Glutamatergic neuron (in vitro differentiated cells): ENCODE measurements around the gene COX6B2. TPM values are rescaled to one million over a fixed set of nuclear protein-coding genes. Genes with fewer than 3 reads are reported as not detected.

Experiments
- DNase-seq: peaks from one replicate; pipeline ENCODE4 v3.0.0; 2022
- H3K27ac Mint-ChIP-seq: one replicate; pipeline ENCODE4 v1.8.0; 2020; ENCODE audit warnings: mild to moderate bottlenecking, mixed read lengths, inconsistent platforms; ENCODE audit not compliant: unreplicated experiment
- H3K27me3 Mint-ChIP-seq: one replicate; pipeline ENCODE4 v1.8.0; 2020; ENCODE audit warnings: mild to moderate bottlenecking, moderate library complexity, mixed read lengths, inconsistent platforms; ENCODE audit not compliant: unreplicated experiment
- H3K36me3 Mint-ChIP-seq: one replicate; pipeline ENCODE4 v1.8.0; 2020; ENCODE audit warnings: mild to moderate bottlenecking, mixed read lengths, inconsistent platforms; ENCODE audit not compliant: unreplicated experiment
- H3K4me1 Mint-ChIP-seq: one replicate; pipeline ENCODE4 v1.8.0; 2020; ENCODE audit warnings: mild to moderate bottlenecking, low read depth, mixed read lengths, inconsistent platforms; ENCODE audit not compliant: unreplicated experiment
- H3K4me3 Mint-ChIP-seq: one replicate; pipeline ENCODE4 v1.8.0; 2020; ENCODE audit warnings: mild to moderate bottlenecking, mixed read lengths, inconsistent platforms; ENCODE audit not compliant: unreplicated experiment
- H3K9me3 Mint-ChIP-seq: one replicate; pipeline ENCODE4 v1.8.0; 2020; ENCODE audit warnings: mild to moderate bottlenecking, moderate library complexity, mixed read lengths, inconsistent platforms; ENCODE audit not compliant: unreplicated experiment
- total RNA-seq: library from RNA; stranded (reverse); fragmentation: NEBNext Ultra II Directional; extraction: Animal tissue kit (Norgen Biotek cat#: 25700); gene quantifications from one replicate; pipeline ENCODE4 v1.2.1, GENCODE V29; 2021; ENCODE audit not compliant: unreplicated experiment
- TF ChIP-seq, protein P1 (sequence below): fragments of 200-600 bp; sonication (generic); IDR thresholded peaks from one replicate; pipeline ENCODE4 v1.5.0; 2021; ENCODE audit not compliant: partially characterized antibody, unreplicated experiment

Gene COX6B2
- total RNA-seq, 1 donor from 2014 or later: 2.8 TPM

DNA sequence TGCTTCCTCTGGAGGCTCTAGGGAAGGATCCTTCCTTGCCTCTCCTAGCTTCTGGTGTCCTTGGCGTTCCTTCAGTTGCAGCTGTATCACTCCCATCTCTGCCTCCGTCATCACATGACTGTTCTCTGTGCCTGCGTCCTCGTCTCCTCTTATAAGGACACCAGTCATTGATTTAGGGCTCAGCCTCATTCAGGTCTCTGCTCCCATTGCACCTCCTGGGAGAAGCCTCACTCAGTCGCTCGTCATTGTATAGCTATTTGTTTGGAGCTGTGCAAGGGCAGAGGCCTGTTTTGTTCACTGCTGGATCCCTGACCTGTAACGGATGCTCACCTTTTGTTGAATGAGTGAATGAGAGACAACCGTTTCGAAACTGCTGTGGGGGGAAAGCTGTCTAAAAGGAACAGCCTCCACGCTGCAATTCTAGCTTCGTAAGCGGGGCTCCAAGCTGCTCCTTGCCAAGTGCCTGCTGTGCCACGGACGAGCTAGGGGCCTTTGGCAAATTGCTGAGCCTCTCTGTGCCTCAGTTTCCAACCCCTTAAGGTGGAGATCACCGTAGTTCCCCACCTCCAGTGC, 53.5 kb downstream of the COX6B2 start:
- Mint-ChIP-seq H3K9me3 (peaks cover 2% of the 10 kb centered on the region), H3K4me1 (peaks cover 7% of the 10 kb centered on the region), H3K36me3 (no peaks in the 10 kb centered on the region), H3K4me3 (peak overlapping the region; percentile 52), H3K27me3 (peaks cover 10% of the 10 kb centered on the region), H3K27ac (peak overlapping the region; percentile 72)
- TF ChIP-seq, protein P1, sequence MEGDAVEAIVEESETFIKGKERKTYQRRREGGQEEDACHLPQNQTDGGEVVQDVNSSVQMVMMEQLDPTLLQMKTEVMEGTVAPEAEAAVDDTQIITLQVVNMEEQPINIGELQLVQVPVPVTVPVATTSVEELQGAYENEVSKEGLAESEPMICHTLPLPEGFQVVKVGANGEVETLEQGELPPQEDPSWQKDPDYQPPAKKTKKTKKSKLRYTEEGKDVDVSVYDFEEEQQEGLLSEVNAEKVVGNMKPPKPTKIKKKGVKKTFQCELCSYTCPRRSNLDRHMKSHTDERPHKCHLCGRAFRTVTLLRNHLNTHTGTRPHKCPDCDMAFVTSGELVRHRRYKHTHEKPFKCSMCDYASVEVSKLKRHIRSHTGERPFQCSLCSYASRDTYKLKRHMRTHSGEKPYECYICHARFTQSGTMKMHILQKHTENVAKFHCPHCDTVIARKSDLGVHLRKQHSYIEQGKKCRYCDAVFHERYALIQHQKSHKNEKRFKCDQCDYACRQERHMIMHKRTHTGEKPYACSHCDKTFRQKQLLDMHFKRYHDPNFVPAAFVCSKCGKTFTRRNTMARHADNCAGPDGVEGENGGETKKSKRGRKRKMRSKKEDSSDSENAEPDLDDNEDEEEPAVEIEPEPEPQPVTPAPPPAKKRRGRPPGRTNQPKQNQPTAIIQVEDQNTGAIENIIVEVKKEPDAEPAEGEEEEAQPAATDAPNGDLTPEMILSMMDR: no peak
- no peak for DNase-seq

DNA sequence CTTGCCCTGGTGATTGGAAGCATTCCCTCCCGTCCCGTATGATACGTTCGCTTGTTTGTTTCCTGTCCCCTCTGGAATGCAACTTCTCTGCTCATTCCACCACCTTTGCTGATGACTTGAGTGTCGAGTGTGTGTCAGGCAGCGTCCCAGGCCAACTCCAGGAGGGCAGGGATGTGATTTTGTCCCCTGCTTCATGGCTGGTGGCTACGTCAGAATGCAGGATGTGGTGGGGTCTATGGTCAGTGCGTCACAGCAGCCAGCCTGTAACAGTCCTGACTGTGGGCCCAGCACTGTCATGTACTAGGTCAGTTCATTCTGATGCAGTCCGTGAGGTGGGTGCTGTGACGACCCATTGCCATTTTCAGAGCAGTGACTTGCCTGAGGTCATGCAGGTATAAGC, 54.5 kb downstream of the COX6B2 start:
- peaks cover 2% of the 10 kb centered on the region for H3K9me3 Mint-ChIP-seq
- DNase-seq: no peak
- H3K27ac Mint-ChIP-seq: no peak overlapping the region
- H3K4me3 Mint-ChIP-seq: no peak overlapping the region
- peaks cover 7% of the 10 kb centered on the region for H3K4me1 Mint-ChIP-seq
- peaks cover 8% of the 10 kb centered on the region for H3K27me3 Mint-ChIP-seq
- H3K36me3 Mint-ChIP-seq: no peaks in the 10 kb centered on the region
- TF ChIP-seq, protein P1: no peak

Other genes with a start within 250 kb of the COX6B2 start
- 150 TPM for gene PPP1R12C, start 237.1 kb downstream of the COX6B2 start, total RNA-seq
- 19.3 TPM for gene TNNT1, start 205.5 kb downstream of the COX6B2 start, total RNA-seq
- gene TNNI3, start 197.0 kb downstream of the COX6B2 start, total RNA-seq: 3.3 TPM
- gene DNAAF3, start 188.1 kb downstream of the COX6B2 start, total RNA-seq: 2.4 TPM
- gene SYT5, start 174.4 kb downstream of the COX6B2 start, total RNA-seq: 23.7 TPM
- 7.4 TPM for gene PTPRH, start 145.2 kb downstream of the COX6B2 start, total RNA-seq
- gene TMEM86B, start 126.0 kb downstream of the COX6B2 start, total RNA-seq: 7.6 TPM
- 82.3 TPM for gene PPP6R1, start 95.7 kb downstream of the COX6B2 start, total RNA-seq
- gene HSPBP1, start 74.6 kb downstream of the COX6B2 start, total RNA-seq: 41.5 TPM
- 223 TPM for gene BRSK1, start 70.7 kb downstream of the COX6B2 start, total RNA-seq
- gene TMEM150B, start 29.4 kb downstream of the COX6B2 start, total RNA-seq: not detected
- gene KMT5C, start 14.8 kb downstream of the COX6B2 start, total RNA-seq: 105 TPM
- 0.17 TPM for gene GARIN5B, start 8.5 kb upstream of the COX6B2 start, total RNA-seq
- 18.1 TPM for gene IL11, start 15.7 kb upstream of the COX6B2 start, total RNA-seq
- gene TMEM190, start 22.1 kb upstream of the COX6B2 start, total RNA-seq: 3.7 TPM
- 1.3 TPM for gene TMEM238, start 29.6 kb upstream of the COX6B2 start, total RNA-seq
- gene RPL28, start 31.2 kb upstream of the COX6B2 start, total RNA-seq: 1,087 TPM
- gene UBE2S, start 53.1 kb upstream of the COX6B2 start, total RNA-seq: 235 TPM
- gene SHISA7, start 88.6 kb upstream of the COX6B2 start, total RNA-seq: 3.2 TPM
- 24.9 TPM for gene ISOC2, start 106.9 kb upstream of the COX6B2 start, total RNA-seq
- not detected for gene C19orf85, start 110.0 kb upstream of the COX6B2 start, total RNA-seq
- gene ZNF628, start 121.9 kb upstream of the COX6B2 start, total RNA-seq: 13.7 TPM
- 125 TPM for gene NAT14, start 130.5 kb upstream of the COX6B2 start, total RNA-seq
- gene SSC5D, start 133.7 kb upstream of the COX6B2 start, total RNA-seq: 7.6 TPM
- 0.42 TPM for gene SBK2, start 182.4 kb upstream of the COX6B2 start, total RNA-seq
- gene SBK3, start 190.8 kb upstream of the COX6B2 start, total RNA-seq: not detected
- gene ZNF579, start 226.1 kb upstream of the COX6B2 start, total RNA-seq: 48.9 TPM
- gene FIZ1, start 244.8 kb upstream of the COX6B2 start, total RNA-seq: 26.0 TPM
- 6.7 TPM for gene ZNF524, start 245.6 kb upstream of the COX6B2 start, total RNA-seq